Chondrocyte (in vitro differentiated cells): Measurements from ENCODE around the gene SCAMP2. TPM values are rescaled to one million over a fixed set of nuclear protein-coding genes. Genes with fewer than 3 reads are reported as not detected.

Source experiments
- DNase-seq: peaks from one replicate; pipeline ENCODE4 v3.0.0; 2021; ENCODE audit warnings: mixed read lengths, low spot score
- H3K27ac Mint-ChIP-seq: one replicate; pipeline ENCODE4 v1.8.0; 2021; ENCODE audit warnings: mild to moderate bottlenecking, moderate library complexity, mixed read lengths; ENCODE audit not compliant: unreplicated experiment
- H3K27me3 Mint-ChIP-seq: 2 replicates; pipeline ENCODE4 v1.8.0; 2021; ENCODE audit warnings: low read depth, mixed read lengths
- H3K36me3 Mint-ChIP-seq: 2 replicates; pipeline ENCODE4 v1.8.0; 2021; ENCODE audit warnings: low read depth, mixed read lengths
- H3K4me1 Mint-ChIP-seq: 2 replicates; pipeline ENCODE4 v1.8.0; 2021; ENCODE audit warnings: low read depth, mild to moderate bottlenecking, mixed read lengths
- H3K4me3 Mint-ChIP-seq: one replicate; pipeline ENCODE4 v1.8.0; 2021; ENCODE audit warnings: mild to moderate bottlenecking, moderate library complexity, mixed read lengths; ENCODE audit not compliant: unreplicated experiment
- H3K9me3 Mint-ChIP-seq: 2 replicates; pipeline ENCODE4 v1.8.0; 2021; ENCODE audit warnings: low read depth, mixed read lengths
- CTCF ChIP-seq: fragments of 200-600 bp; sonication (generic); IDR thresholded peaks from 2 replicates; pipeline ENCODE4 v1.5.0; 2021; ENCODE audit warnings: antibody characterized with exemption, mild to moderate bottlenecking, moderate library complexity
- total RNA-seq: library from RNA; stranded (reverse); gene quantifications from 3 replicates; pipeline ENCODE4 v1.2.1, GENCODE V29; 2021

SCAMP2 gene
- total RNA-seq, 1 donor from 2014 or later = 67.9 TPM

GRCh38 chr15:74867466-74868038, 5.6 kb downstream of the SCAMP2 start:
- Mint-ChIP-seq H3K4me1 (peaks cover 80% of the 10 kb centered on the region), H3K27ac (peak overlapping the region; percentile 64), H3K36me3 (peaks cover 2% of the 10 kb centered on the region)

GRCh38 chr15:74866090-74866489, 7.1 kb downstream of the SCAMP2 start:
- Mint-ChIP-seq H3K27me3 (no peaks in the 10 kb centered on the region), H3K36me3 (peaks cover 2% of the 10 kb centered on the region), H3K4me3 (no peak overlapping the region), H3K4me1 (peaks cover 69% of the 10 kb centered on the region), H3K27ac (peak overlapping the region; percentile 91), H3K9me3 (no peaks in the 10 kb centered on the region)
- TF ChIP-seq CTCF = no peak
- no peak for DNase-seq

More at GRCh38 chr15:74867466-74868038, 5.6 kb downstream of the SCAMP2 start:
- H3K4me3 Mint-ChIP-seq = no peak overlapping the region
- H3K27me3 Mint-ChIP-seq = no peaks in the 10 kb centered on the region
- H3K9me3 Mint-ChIP-seq = no peaks in the 10 kb centered on the region
- no peak for TF ChIP-seq CTCF
- DNase-seq = no peak

GRCh38 chr15:74865316-74865715, 7.8 kb downstream of the SCAMP2 start:
- H3K9me3 Mint-ChIP-seq = no peaks in the 10 kb centered on the region
- H3K4me3 Mint-ChIP-seq = no peak overlapping the region
- no peaks in the 10 kb centered on the region for H3K27me3 Mint-ChIP-seq
- DNase-seq = no peak
- peak overlapping the region; percentile 91 for H3K27ac Mint-ChIP-seq
- peaks cover 62% of the 10 kb centered on the region for H3K4me1 Mint-ChIP-seq
- TF ChIP-seq CTCF = no peak
- H3K36me3 Mint-ChIP-seq = peaks cover 2% of the 10 kb centered on the region

GRCh38 chr15:74864296-74864695, 8.9 kb downstream of the SCAMP2 start:
- peak overlapping the region; percentile 19 for H3K27ac Mint-ChIP-seq
- no peaks in the 10 kb centered on the region for H3K27me3 Mint-ChIP-seq
- peaks cover 52% of the 10 kb centered on the region for H3K4me1 Mint-ChIP-seq
- no peak for DNase-seq
- peaks cover 2% of the 10 kb centered on the region for H3K36me3 Mint-ChIP-seq
- TF ChIP-seq CTCF = no peak
- no peaks in the 10 kb centered on the region for H3K9me3 Mint-ChIP-seq
- no peak overlapping the region for H3K4me3 Mint-ChIP-seq

- Mint-ChIP-seq H3K27ac (peak overlapping the region; percentile 14), H3K4me1 (peaks cover 49% of the 10 kb centered on the region), H3K4me3 (no peak overlapping the region), H3K9me3 (no peaks in the 10 kb centered on the region), H3K36me3 (peaks cover 2% of the 10 kb centered on the region), H3K27me3 (no peaks in the 10 kb centered on the region)
- DNase-seq = no peak
- TF ChIP-seq CTCF = no peak
These were observed 9.7 kb downstream of the SCAMP2 start for GRCh38 chr15:74863239-74864056.
